AG09309 (cell line): ENCODE measurements around the gene TSPAN15.

ENCODE experiments used
- DNase-seq: peaks from one replicate; pipeline ENCODE4 v3.0.0-alpha.2; 2010; ENCODE audit warnings: low read depth
- H3K4me3 ChIP-seq: 2 replicates; pipeline ENCODE4 v1.5.1; 2011; ENCODE audit warnings: mild to moderate bottlenecking, low read depth, low read length, moderate library complexity; ENCODE audit not compliant: control insufficient read depth
- TF ChIP-seq, protein P1 (sequence below): IDR thresholded peaks from 2 replicates; pipeline ENCODE4 v1.5.1; 2011; ENCODE audit warnings: mild to moderate bottlenecking, low read depth, low read length, inconsistent platforms; ENCODE audit not compliant: insufficient read depth, control insufficient read depth; ENCODE audit errors: missing control alignments

Gene TSPAN15

GRCh38 chr10:69496352-69497230 is 45.3 kb downstream of the TSPAN15 start:
- TF ChIP-seq, protein P1, sequence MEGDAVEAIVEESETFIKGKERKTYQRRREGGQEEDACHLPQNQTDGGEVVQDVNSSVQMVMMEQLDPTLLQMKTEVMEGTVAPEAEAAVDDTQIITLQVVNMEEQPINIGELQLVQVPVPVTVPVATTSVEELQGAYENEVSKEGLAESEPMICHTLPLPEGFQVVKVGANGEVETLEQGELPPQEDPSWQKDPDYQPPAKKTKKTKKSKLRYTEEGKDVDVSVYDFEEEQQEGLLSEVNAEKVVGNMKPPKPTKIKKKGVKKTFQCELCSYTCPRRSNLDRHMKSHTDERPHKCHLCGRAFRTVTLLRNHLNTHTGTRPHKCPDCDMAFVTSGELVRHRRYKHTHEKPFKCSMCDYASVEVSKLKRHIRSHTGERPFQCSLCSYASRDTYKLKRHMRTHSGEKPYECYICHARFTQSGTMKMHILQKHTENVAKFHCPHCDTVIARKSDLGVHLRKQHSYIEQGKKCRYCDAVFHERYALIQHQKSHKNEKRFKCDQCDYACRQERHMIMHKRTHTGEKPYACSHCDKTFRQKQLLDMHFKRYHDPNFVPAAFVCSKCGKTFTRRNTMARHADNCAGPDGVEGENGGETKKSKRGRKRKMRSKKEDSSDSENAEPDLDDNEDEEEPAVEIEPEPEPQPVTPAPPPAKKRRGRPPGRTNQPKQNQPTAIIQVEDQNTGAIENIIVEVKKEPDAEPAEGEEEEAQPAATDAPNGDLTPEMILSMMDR, result no peak
- H3K4me3 ChIP-seq, result no peak overlapping the region
- DNase-seq, result no peak

- DNase-seq, result no peak
- no peak overlapping the region for H3K4me3 ChIP-seq
- TF ChIP-seq, protein P1, result no peak
These were observed 45.9 kb downstream of the TSPAN15 start for GRCh38 chr10:69497231-69497561.

DNA sequence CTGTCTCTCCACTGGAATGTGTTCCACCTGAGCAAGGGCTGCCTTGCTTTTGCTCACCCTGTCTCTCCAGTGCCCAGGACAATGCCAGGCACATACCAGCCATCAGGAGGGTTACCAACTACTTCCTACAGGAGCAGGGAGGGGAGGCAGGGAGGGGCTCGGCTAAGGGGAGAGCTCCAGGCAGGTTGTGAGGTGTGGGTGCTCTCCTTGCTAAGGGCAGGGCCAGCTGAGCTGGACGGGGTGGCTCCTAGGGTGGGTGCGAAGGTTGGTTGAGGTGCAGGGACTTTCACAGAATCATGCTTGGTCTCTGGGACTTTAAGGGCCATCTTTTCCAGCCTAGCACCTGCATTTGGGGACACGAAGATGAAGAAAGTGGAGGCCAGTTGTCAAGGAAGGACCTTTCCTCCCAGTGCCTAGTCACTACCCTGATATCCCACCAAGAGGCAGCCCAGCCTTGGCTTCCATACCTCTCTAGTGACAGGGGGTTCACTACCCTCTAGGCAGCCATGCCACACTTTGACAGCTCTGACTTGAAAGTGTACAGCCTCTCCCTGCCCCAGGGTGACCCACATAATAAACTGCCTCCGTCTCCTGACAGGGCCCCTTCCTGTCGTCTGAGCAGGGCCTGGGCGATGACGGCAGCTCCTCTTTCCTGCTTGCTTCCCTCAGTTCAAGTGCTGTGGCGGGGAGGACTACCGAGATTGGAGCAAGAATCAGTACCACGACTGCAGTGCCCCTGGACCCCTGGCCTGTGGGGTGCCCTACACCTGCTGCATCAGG is 46.5 kb downstream of the TSPAN15 start:
- TF ChIP-seq, protein P1, result no peak
- DNase-seq, result no peak
- H3K4me3 ChIP-seq, result no peak overlapping the region

- no peak overlapping the region for H3K4me3 ChIP-seq
- TF ChIP-seq, protein P1, result no peak
- no peak for DNase-seq
These were observed 47.6 kb downstream of the TSPAN15 start for GRCh38 chr10:69498711-69499471.

- TF ChIP-seq, protein P1, result no peak
- H3K4me3 ChIP-seq, result no peak overlapping the region
- DNase-seq, result no peak
These were observed 48.7 kb downstream of the TSPAN15 start for GRCh38 chr10:69499726-69500689.
